Ovary (tissue), 9 donors: Measurements from ENCODE around the gene FGF19. TPM values are rescaled to one million over a fixed set of nuclear protein-coding genes. Genes with fewer than 3 reads are reported as not detected.

Source experiments
- DNase-seq, 5 donors: peaks; one replicate each; pipeline ENCODE4 v3.0.0-alpha.2; 2019 to 2020
- H3K27ac ChIP-seq, 2 donors: fragments of 200-600 bp; one replicate each; pipeline versions ENCODE4 v1.5.1 to v1.8.0; 2019 to 2022
- H3K27me3 ChIP-seq: fragments of 200-600 bp; one replicate; pipeline ENCODE4 v1.8.0; 2022
- H3K36me3 ChIP-seq: fragments of 200-600 bp; sonication (generic); one replicate; pipeline ENCODE4 v1.5.1; 2019
- H3K4me1 ChIP-seq: one replicate; pipeline ENCODE4 v1.8.1; 2013; ENCODE audit warnings: mild to moderate bottlenecking, moderate library complexity; ENCODE audit not compliant: insufficient read depth
- H3K4me3 ChIP-seq: fragments of 200-600 bp; sonication (generic); one replicate; pipeline ENCODE4 v1.5.1; 2017
- H3K9me3 ChIP-seq, 2 donors: fragments of 200-600 bp in 1 of 2; sonication (generic) in 1 of 2; one replicate each; pipeline versions ENCODE4 v1.5.1 to v1.8.1; 2013 to 2019; ENCODE audit warnings: mild to moderate bottlenecking in 1 of 2, moderate library complexity in 1 of 2
- EP300 ChIP-seq: sonication (generic); formaldehyde crosslinking; IDR thresholded peaks from one replicate; pipeline ENCODE4 v1.6.1; 2017; ENCODE audit warnings: antibody characterized with exemption
- POLR2A ChIP-seq: fragments of 450-650 bp; IDR thresholded peaks from one replicate; pipeline ENCODE4 v1.6.1; 2017; ENCODE audit warnings: antibody characterized with exemption, mild to moderate bottlenecking, moderate library complexity
- WGBS, 3 donors: extraction: QIAGEN DNeasy Blood & Tissue Kit in 1 of 3; methylation state at CpG; one replicate each; pipeline versions ENCODE4 v1.1.5 to v1.1.7; 2013 to 2017; 5-methylcytosine and 5-hydroxymethylcytosine counted together
- intact Hi-C, 4 donors: fragments of 100-400 bp; cut with DNase I; formaldehyde crosslinking; loops; one replicate each; pipeline versions ENCODE4 v1.11.0 to v1.15.1; 2022 to 2023
- polyA plus RNA-seq, 2 donors: library from polyadenylated mRNA; stranded (reverse); fragments of 200-250 nt in 1 of 2; fragments of 350-450 nt in 1 of 2; fragmentation: Illumina TruSeq in 1 of 2; extraction: RNeasy Lipid Tissue Mini Kit (QIAGEN cat#74804) in 1 of 2; gene quantifications; one replicate each; pipeline ENCODE4 v1.2.3, GENCODE V29; 2013 to 2014
- total RNA-seq, 7 donors: library from RNA; depleted of rRNA in 2 of 7; stranded (reverse); fragments of >200 nt in 2 of 7; fragmentation: NEBNext Ultra II Directional in 3 of 7; extraction: Animal tissue kit (Norgen Biotek cat#: 25700) in 3 of 7; gene quantifications; one replicate each; pipeline versions ENCODE4 v1.1.0 to v1.2.4, GENCODE V29; 2016 to 2023
- TF ChIP-seq, protein P1 (sequence below), 3 donors: fragments of 450-650 bp in 2 of 3; fragments of 200-600 bp in 1 of 3; IDR thresholded peaks; one replicate each; pipeline versions ENCODE4 v1.5.1 to v1.8.0; 2016 to 2022; ENCODE audit warnings: antibody characterized with exemption in 3 of 3, mild to moderate bottlenecking in 1 of 3
- donor health status: DM: no; HTN: no; CAD: no; lungs with moderate emphysema.
- donor health status: DM: no; HTN: no; CAD: no.
- donor health status: Bipolar disorder and iron deficiency.
- donor health status: DM: yes; HTN: yes; CAD: no.
- donor health status: DM: no; HTN: no; CAD: no.
- donor health status: DM: yes; HTN: yes; CAD: no.

The FGF19 gene
- total and polyA plus RNA-seq, 9 donors, result 0.31 TPM; not detected in 8

GRCh38 chr11:69705901-69706787 is 2.3 kb upstream of the FGF19 start:
- intact Hi-C loops, result loop anchor here in 2 of 4 donors (10.0 kb wide), 1 partner anchor 179 kb away; no protein-coding TSS in a partner anchor
- Histone ChIP-seq H3K27ac (no peak overlapping the region), H3K36me3 (no peaks in the 10 kb centered on the region), H3K4me1 (no peaks in the 10 kb centered on the region), H3K9me3 (no peaks in the 10 kb centered on the region), H3K4me3 (no peak overlapping the region), H3K27me3 (no peaks in the 10 kb centered on the region)
- TF ChIP-seq, protein P1, sequence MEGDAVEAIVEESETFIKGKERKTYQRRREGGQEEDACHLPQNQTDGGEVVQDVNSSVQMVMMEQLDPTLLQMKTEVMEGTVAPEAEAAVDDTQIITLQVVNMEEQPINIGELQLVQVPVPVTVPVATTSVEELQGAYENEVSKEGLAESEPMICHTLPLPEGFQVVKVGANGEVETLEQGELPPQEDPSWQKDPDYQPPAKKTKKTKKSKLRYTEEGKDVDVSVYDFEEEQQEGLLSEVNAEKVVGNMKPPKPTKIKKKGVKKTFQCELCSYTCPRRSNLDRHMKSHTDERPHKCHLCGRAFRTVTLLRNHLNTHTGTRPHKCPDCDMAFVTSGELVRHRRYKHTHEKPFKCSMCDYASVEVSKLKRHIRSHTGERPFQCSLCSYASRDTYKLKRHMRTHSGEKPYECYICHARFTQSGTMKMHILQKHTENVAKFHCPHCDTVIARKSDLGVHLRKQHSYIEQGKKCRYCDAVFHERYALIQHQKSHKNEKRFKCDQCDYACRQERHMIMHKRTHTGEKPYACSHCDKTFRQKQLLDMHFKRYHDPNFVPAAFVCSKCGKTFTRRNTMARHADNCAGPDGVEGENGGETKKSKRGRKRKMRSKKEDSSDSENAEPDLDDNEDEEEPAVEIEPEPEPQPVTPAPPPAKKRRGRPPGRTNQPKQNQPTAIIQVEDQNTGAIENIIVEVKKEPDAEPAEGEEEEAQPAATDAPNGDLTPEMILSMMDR (IDR thresholded peaks at IDR 0.05), result no peak
- 36 to 49% (median 48%) methylated on average over 19 to 20 of the region's 20 CpGs for WGBS, 3 donors
- DNase-seq, result no peak

DNA sequence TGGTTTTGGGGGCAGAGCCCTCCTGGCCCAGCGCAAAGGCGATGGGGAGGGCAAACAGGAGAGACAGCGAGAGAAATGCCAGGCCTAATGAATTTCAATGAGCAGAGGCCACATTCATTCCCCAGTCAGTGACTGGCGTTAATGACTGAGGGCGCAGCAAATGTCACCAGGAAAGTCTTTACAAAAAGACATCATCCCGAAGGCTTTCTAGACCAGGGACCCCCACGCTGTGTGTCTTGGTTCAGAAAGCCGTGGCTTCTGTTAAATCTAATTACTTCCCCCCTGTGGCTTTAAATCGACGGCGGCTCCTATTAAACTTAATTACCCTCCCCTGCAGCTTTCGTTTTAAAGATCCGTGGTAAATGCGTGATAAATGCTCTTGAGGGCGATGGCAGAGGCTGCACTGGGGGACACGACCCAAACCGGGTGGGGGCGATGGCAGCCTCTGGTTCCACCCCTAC is 1.6 kb upstream of the FGF19 start:
- intact Hi-C loops, result loop anchor here in 2 of 4 donors (10.0 kb wide), 1 partner anchor 179 kb away; no protein-coding TSS in a partner anchor
- TF ChIP-seq, protein P1 (IDR thresholded peaks at IDR 0.05), result no peak
- no peak for TF ChIP-seq POLR2A
- no peak for TF ChIP-seq EP300
- no peaks in the 10 kb centered on the region for H3K9me3 ChIP-seq
- no peak overlapping the region for H3K27ac ChIP-seq
- H3K36me3 ChIP-seq, result no peaks in the 10 kb centered on the region
- no peak overlapping the region for H3K4me3 ChIP-seq
- WGBS, 3 donors, result 9 to 24% (median 12%) methylated on average over 18 of the region's 18 CpGs
- H3K4me1 ChIP-seq, result no peaks in the 10 kb centered on the region
- no peaks in the 10 kb centered on the region for H3K27me3 ChIP-seq
- DNase-seq, result no peak

GRCh38 chr11:69704508-69705253 is 859 bp upstream of the FGF19 start:
- 1 to 8% (median 2%) methylated on average over 32 to 63 of the region's 63 CpGs for WGBS, 3 donors
- Histone ChIP-seq H3K4me3 (no peak overlapping the region), H3K4me1 (no peaks in the 10 kb centered on the region), H3K27me3 (no peaks in the 10 kb centered on the region), H3K9me3 (no peaks in the 10 kb centered on the region), H3K36me3 (no peaks in the 10 kb centered on the region), H3K27ac (no peak overlapping the region)
- TF ChIP-seq, protein P1 (IDR thresholded peaks at IDR 0.05), result no peak
- no peak for TF ChIP-seq POLR2A
- no peak for TF ChIP-seq EP300
- intact Hi-C loops, result loop anchor here in 2 of 4 donors (10.0 kb wide), 1 partner anchor 180 kb away; no protein-coding TSS in a partner anchor
- no peak for DNase-seq

- no peak for TF ChIP-seq EP300
- TF ChIP-seq POLR2A, result no peak
- TF ChIP-seq, protein P1 (IDR thresholded peaks at IDR 0.05), result no peak
- Histone ChIP-seq H3K4me1 (no peaks in the 10 kb centered on the region), H3K9me3 (no peaks in the 10 kb centered on the region), H3K36me3 (no peaks in the 10 kb centered on the region), H3K27ac (no peak overlapping the region), H3K27me3 (no peaks in the 10 kb centered on the region), H3K4me3 (no peak overlapping the region)
- intact Hi-C loops, result loop anchor here in 2 of 4 donors (10.0 kb wide), 1 partner anchor 181 kb away; no protein-coding TSS in a partner anchor
- DNase-seq, result no peak
- WGBS, 3 donors, result 0 to 2% (median 1%) methylated on average over 33 to 34 of the region's 34 CpGs
Observed at GRCh38 chr11:69703453-69703767, 412 bp downstream of the FGF19 start.
